Mucosa of stomach (tissue), 1 donor: ENCODE measurements around the gene OAT.

Experiments
- H3K27me3 ChIP-seq: one replicate; pipeline ENCODE4 v1.7.0; 2013; ENCODE audit warnings: mild to moderate bottlenecking, low read length; ENCODE audit not compliant: control insufficient read depth, insufficient read depth
- H3K36me3 ChIP-seq: one replicate; pipeline ENCODE4 v1.7.0; 2013; ENCODE audit warnings: low read length; ENCODE audit not compliant: control insufficient read depth, insufficient read depth
- H3K4me1 ChIP-seq: one replicate; pipeline ENCODE4 v1.7.0; 2013; ENCODE audit warnings: mild to moderate bottlenecking, low read length; ENCODE audit not compliant: control insufficient read depth, insufficient read depth
- H3K4me3 ChIP-seq: one replicate; pipeline ENCODE4 v1.7.0; 2013; ENCODE audit warnings: low read length
- H3K9ac ChIP-seq: one replicate; pipeline ENCODE4 v1.7.0; 2013; ENCODE audit warnings: mild to moderate bottlenecking, low read length, moderate library complexity
- H3K9me3 ChIP-seq: one replicate; pipeline ENCODE4 v1.7.0; 2013; ENCODE audit warnings: mild to moderate bottlenecking, low read length, moderate library complexity; ENCODE audit not compliant: control insufficient read depth
- donor health status: Pancreatic carcinoma.

The OAT gene

DNA sequence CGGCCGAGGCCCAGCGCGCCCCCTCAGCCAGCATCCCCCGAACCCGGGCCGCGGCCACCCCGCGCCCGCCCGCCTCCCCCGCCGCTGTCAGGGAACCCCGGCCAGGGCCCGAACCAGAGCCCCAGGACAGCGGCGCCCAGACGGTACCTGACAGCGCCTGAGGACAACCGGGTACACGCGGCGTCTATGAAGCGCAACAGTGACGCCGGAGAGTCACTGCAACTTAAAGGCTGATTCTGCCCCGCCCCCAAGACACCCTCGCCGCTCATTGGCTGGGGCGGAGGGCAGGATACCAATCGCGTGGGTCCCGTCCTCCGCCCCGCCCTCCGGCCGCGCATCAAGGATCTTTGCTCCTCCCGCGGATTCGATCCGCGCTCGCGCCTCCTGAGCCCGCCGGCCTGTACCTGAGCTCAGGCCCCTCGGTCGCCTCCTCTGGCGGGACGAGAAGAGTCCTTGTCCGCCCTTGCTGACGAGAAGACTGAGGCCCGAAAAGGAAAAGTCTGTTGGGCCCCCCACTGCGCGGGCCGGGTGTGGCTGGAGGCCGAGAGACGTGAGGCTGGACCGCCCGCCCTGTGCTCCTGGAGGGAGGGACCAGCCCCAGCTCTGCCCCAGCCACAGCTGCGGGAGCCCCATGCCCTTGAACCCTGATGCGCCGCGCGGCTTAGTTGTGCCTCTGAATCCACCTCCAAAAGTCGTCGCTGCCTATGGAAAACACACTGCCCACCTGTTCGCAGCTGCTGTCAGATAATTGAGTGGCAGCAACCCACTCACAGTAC lies at the start of gene OAT:
Gene OAT (minus strand): TSS at position 198 of the 776 bp plus-strand sequence. CDS start 6,752 bp downstream, outside the sequence.
- H3K4me3 ChIP-seq = peak within 1 kb of the TSS; percentile 50
- H3K4me1 ChIP-seq = peaks cover 36% of the 10 kb centered on the region
- H3K27me3 ChIP-seq = peaks cover 3% of the 10 kb centered on the region
- H3K9ac ChIP-seq = peak within 1 kb of the TSS; percentile 76
- H3K9me3 ChIP-seq = no peaks in the 10 kb centered on the region
- no peaks in the 10 kb centered on the region for H3K36me3 ChIP-seq

DNA sequence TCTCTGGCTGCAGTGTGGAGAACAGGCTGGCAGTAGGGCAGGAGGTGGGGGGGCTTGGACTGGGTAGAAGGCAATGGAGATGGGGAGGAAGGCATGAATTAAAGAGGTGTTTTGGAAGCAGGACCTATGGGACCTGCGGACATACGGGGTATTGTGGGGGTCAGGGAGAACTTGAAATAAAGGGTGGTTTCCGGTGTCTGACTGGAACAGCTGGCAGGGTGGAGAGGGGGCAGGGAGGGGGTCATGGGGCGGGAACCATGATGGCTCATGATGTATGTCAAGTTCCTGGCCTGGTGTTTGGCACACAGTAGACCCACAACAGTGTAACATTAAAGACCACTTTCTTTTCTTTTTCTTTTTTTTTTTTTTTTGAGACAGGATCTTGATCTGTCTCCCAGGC lies 48.4 kb upstream of the OAT start:
- Histone ChIP-seq H3K9ac (no peak overlapping the region), H3K27me3 (no peaks in the 10 kb centered on the region), H3K9me3 (no peaks in the 10 kb centered on the region), H3K4me3 (no peak overlapping the region), H3K4me1 (peaks cover 24% of the 10 kb centered on the region), H3K36me3 (no peaks in the 10 kb centered on the region)

GRCh38 chr10:124465777-124466488 lies 47.2 kb upstream of the OAT start:
- no peaks in the 10 kb centered on the region for H3K27me3 ChIP-seq
- no peak overlapping the region for H3K4me3 ChIP-seq
- peaks cover 22% of the 10 kb centered on the region for H3K4me1 ChIP-seq
- H3K9ac ChIP-seq = peak overlapping the region; percentile 18
- H3K9me3 ChIP-seq = no peaks in the 10 kb centered on the region
- H3K36me3 ChIP-seq = no peaks in the 10 kb centered on the region

DNA sequence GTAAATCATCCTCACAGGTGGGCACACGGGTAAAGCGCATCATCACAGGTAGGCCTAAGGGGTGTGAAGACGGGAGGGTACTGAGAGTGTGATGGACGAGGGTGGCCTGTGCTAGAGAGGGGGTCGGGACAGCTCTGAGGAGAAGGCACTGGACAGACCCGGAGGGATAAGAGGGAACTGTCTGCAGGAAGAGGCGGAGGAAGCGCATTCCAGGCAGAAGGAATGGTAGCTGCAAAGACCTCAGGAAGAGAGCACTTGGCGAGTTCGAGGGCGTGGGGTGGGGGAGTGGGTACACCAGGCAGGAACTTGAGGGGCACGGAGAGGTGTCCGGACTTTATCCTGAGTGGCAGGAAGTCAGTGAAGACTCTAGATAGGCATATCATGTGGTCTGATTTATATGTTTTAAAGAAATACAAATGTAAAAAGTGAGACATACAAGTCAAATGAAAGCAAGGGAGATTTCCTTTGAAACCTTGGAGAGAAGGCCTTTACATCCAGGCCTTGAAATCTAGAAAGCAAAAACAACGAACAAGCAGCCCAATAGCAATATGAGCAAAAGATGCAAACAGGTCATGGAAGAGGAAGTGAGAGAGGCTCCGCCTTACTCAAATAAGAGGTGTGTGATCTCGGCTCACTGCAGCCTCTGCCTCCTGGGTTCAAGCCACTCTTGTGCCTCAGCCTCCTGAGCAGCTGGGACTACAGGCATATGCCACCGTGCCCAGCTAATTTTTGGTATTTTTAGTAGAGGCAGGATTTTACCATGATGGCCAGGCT lies 46.5 kb upstream of the OAT start:
- Histone ChIP-seq H3K9ac (peak overlapping the region; percentile 18), H3K27me3 (no peaks in the 10 kb centered on the region), H3K4me3 (no peak overlapping the region), H3K36me3 (no peaks in the 10 kb centered on the region), H3K4me1 (peaks cover 17% of the 10 kb centered on the region), H3K9me3 (no peaks in the 10 kb centered on the region)

- Histone ChIP-seq H3K4me1 (peaks cover 17% of the 10 kb centered on the region), H3K4me3 (no peak overlapping the region), H3K27me3 (no peaks in the 10 kb centered on the region), H3K36me3 (no peaks in the 10 kb centered on the region), H3K9ac (no peak overlapping the region), H3K9me3 (no peaks in the 10 kb centered on the region)
Observed at GRCh38 chr10:124464028-124464965, 45.6 kb upstream of the OAT start.

- H3K9me3 ChIP-seq = no peaks in the 10 kb centered on the region
- H3K36me3 ChIP-seq = no peaks in the 10 kb centered on the region
- H3K4me3 ChIP-seq = peak overlapping the region; percentile 51
- H3K9ac ChIP-seq = peak overlapping the region; percentile 70
- peaks cover 17% of the 10 kb centered on the region for H3K4me1 ChIP-seq
- peaks cover 3% of the 10 kb centered on the region for H3K27me3 ChIP-seq
Observed at GRCh38 chr10:124462348-124462695, 43.6 kb upstream of the OAT start.

DNA sequence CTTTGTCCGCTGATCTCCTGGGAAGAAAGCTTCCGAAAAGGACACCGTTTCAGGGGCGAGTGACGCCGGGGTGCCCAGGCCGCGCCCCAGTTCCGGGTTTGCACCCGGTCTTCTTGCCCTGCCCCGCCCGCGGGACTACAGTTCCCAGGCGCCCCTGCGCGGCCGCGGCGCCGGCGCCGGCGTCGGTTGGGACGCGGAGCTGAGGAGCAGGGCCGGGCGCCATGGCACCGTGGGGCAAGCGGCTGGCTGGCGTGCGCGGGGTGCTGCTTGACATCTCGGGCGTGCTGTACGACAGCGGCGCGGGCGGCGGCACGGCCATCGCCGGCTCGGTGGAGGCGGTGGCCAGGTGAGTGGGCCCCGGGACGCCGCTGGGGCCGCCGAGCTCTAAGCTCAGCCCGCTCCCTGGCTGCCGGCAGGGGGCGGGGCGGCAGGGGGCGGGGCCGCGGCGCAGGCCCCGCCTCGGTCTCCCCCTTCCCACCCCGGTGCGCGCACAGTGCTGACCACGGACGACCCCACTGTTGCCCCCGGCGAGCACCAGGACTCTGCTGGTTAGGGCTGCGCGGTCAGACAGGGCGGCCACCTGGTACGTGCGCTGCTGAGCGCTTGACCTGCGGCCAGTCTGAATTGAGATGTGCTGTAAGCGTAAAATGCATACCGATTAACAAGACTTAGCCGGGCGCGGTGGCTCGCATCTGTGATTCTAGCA lies 43.1 kb upstream of the OAT start, which contains the start of gene LHPP:
Gene LHPP (plus strand): TSS at position 182 of the 706 bp plus-strand sequence. CDS start 40 bp downstream, at position 222.
- H3K4me1 ChIP-seq = peaks cover 17% of the 10 kb centered on the region

GRCh38 chr10:124460144-124460543 lies 41.4 kb upstream of the OAT start:
- H3K27me3 ChIP-seq = peaks cover 11% of the 10 kb centered on the region
- H3K9me3 ChIP-seq = no peaks in the 10 kb centered on the region
- no peak overlapping the region for H3K4me3 ChIP-seq
- H3K36me3 ChIP-seq = no peaks in the 10 kb centered on the region
- peaks cover 9% of the 10 kb centered on the region for H3K4me1 ChIP-seq
- H3K9ac ChIP-seq = no peak overlapping the region

More for the DNA sequence above, 43.1 kb upstream of the OAT start, which contains the start of gene LHPP:
- Histone ChIP-seq H3K36me3 (no peaks in the 10 kb centered on the region), H3K9me3 (no peaks in the 10 kb centered on the region), H3K9ac (peak within 1 kb of the TSS; percentile 70), H3K27me3 (peaks cover 3% of the 10 kb centered on the region), H3K4me3 (peak within 1 kb of the TSS; percentile 51)

DNA sequence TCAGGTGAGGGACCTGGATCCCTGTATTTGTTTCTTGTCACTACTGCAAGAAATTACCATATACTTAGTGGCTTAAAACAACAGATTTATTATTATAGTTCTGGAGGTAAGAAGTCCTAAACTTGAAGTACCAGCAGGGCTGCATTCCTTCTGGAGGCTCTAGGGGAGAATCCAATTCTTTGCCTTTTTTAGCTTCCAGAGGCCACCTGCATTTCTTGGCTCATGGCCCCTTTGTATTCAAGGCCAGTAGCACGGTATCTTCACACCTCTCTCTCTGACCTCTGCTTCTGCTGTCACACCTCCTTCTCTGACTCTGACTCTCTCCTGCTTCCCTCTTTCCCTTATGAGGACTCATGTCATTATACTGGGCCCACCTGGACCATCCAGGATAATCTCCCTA lies 40.7 kb upstream of the OAT start:
- no peak overlapping the region for H3K9ac ChIP-seq
- peaks cover 18% of the 10 kb centered on the region for H3K27me3 ChIP-seq
- H3K4me3 ChIP-seq = no peak overlapping the region
- peaks cover 3% of the 10 kb centered on the region for H3K4me1 ChIP-seq
- no peaks in the 10 kb centered on the region for H3K36me3 ChIP-seq
- no peaks in the 10 kb centered on the region for H3K9me3 ChIP-seq

GRCh38 chr10:124458889-124459288 lies 40.2 kb upstream of the OAT start:
- Histone ChIP-seq H3K4me1 (peaks cover 3% of the 10 kb centered on the region), H3K4me3 (no peak overlapping the region), H3K9me3 (no peaks in the 10 kb centered on the region), H3K9ac (no peak overlapping the region), H3K36me3 (no peaks in the 10 kb centered on the region), H3K27me3 (peaks cover 23% of the 10 kb centered on the region)

DNA sequence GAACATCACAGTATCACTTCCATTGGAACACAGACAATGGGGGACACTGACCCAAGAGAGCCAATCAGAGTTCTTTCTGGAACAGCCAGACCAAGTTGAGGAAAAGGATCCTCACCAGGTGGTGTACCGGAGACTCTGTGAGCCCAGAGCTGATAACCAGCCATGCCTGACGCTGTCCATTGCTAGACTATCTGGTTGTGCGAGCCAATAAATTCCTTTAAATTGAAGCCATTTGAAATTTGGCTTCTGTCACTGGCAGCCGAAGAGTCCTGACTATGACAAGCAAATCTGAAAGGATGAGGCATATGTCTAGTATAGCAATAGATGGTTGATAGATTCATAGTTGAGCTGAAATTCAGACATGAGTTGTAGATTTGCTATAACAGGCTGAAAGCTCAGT lies 39.8 kb upstream of the OAT start:
- Histone ChIP-seq H3K4me3 (no peak overlapping the region), H3K27me3 (peaks cover 27% of the 10 kb centered on the region), H3K9ac (no peak overlapping the region), H3K36me3 (no peaks in the 10 kb centered on the region), H3K9me3 (no peaks in the 10 kb centered on the region), H3K4me1 (peaks cover 3% of the 10 kb centered on the region)
